KOPT-K1 (cell line): ENCODE measurements around the gene CADPS2.
"Not testable (repeated sequence)": the region's sequence is repeated elsewhere in the genome, so short reads cannot be mapped to it uniquely, and the experiment has no call there.

Experiments
- H3K27ac ChIP-seq: fragments of 200-600 bp; sonication (generic); 2 replicates; pipeline ENCODE4 v1.5.1; 2016; ENCODE audit warnings: antibody characterized with exemption, mild to moderate bottlenecking, low read depth, low read length; ENCODE audit not compliant: poor library complexity, severe bottlenecking
- H3K36me3 ChIP-seq: fragments of 200-600 bp; sonication (generic); 2 replicates; pipeline ENCODE4 v1.5.1; 2017; ENCODE audit warnings: antibody characterized with exemption, mild to moderate bottlenecking, low read length, moderate library complexity; ENCODE audit not compliant: insufficient read depth
- H3K9me3 ChIP-seq: fragments of 200-600 bp; sonication (generic); 2 replicates; pipeline ENCODE4 v1.5.1; 2017; ENCODE audit warnings: antibody characterized with exemption, low read length, mild to moderate bottlenecking; ENCODE audit not compliant: insufficient read depth, poor library complexity, severe bottlenecking

Gene CADPS2

DNA sequence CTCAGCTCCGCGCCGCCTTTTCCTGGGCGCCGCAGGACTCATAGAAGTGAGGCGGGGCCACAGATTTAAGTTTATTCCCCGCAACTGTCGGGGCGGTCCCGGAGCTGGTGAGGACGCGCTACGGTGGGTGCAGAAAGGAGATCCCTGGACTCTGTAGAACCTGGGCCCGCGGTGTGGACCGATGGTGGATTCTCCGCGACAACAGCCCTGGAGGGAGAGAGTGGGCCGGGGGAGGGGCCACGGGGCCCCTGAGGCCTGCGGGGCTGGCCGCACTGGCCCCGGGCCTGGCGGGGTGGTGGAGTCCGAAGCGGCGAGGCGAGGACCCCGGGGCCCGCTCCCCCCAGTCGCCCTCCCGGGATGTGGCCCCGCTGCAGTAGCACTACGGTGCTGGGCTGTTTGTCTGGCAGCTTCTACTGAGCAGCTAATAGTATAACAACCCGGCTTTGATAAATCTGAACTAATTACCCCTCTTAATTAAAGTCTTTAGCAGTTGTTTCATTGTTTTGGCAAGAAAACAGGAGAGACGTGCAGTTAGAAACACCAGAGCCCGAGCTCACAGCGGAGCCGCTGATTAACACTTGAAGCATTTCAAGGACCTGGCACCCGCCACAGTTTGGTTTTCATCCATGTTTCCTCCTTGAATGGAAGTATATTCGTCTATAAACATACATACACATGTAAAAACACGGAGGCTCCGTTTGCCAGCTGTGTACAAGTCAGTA lies 585.9 kb downstream of the CADPS2 start:
- Histone ChIP-seq H3K27ac (no peak overlapping the region), H3K36me3 (no peaks in the 10 kb centered on the region)

DNA sequence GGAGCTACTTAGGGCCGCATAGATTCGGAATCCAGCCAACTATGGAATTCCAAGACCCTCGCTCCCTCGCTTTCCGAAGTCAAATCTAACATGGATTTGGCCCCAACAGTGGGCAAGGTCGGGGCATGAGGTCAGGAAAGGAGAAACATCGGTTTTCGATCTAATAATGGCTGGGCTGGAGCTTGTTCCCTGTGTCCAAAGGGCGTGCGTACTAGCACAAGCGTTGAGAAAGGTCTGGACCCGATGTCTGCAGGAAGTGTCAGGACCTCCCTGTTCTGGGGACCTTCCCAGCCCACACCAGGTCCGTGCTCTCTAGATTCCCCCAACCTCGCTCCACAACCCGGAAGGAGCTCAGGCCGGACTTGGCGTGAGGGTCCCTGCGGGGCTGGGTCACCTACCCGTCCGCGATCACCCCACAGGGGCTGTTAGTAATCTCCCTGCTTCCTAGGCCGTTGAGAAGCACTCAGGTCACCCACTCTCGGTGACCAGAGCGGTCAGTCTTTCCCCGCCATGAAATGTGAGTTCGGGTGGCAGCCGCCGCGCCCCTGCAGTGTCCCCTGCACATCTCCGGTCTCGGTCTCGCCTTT lies 586.5 kb downstream of the CADPS2 start:
- H3K36me3 ChIP-seq = no peaks in the 10 kb centered on the region
- H3K27ac ChIP-seq = no peak overlapping the region
- H3K9me3 ChIP-seq = no peaks in the 10 kb centered on the region

More for the DNA sequence above, 585.9 kb downstream of the CADPS2 start:
- no peaks in the 10 kb centered on the region for H3K9me3 ChIP-seq

DNA sequence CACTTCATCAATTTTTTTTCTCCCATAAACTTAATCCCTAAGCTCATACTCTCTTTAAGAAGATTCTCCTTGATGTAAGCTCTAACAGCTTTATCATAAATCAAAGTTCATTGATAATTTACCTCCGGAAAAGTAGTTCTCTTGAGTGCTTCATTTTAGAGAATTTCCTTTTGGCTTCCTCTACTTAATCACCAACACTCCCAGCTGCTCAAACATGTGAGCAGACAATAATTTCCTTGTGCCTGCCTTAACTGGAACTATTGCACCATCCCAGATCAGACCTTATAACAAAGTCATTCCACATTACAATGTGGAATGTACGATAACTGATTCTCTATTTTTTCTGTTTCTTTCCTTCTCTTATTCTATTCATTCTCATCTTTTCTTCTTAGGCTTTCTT lies 587.6 kb downstream of the CADPS2 start:
- Histone ChIP-seq H3K27ac (no peak overlapping the region), H3K9me3 (no peaks in the 10 kb centered on the region), H3K36me3 (no peaks in the 10 kb centered on the region)

DNA sequence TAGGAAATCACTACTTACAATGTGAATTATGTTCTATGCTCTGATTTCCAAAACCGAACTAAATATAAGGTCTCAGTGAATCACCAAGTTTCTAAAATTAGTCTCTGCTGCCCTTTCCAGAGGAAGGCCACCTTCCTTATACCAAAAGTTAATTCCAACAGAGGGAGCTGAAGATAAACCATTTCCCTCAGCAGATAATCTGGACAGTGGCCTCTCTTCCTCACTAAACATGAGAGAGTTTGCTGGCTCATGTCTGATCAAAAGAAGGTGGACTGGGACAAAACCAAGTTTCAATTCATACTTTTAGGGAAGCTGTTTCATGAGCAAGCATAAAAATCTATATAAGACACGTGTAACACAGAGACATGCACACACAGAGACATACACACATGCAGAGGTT lies 588.1 kb downstream of the CADPS2 start:
- no peaks in the 10 kb centered on the region for H3K9me3 ChIP-seq
- H3K27ac ChIP-seq = no peak overlapping the region
- H3K36me3 ChIP-seq = no peaks in the 10 kb centered on the region

DNA sequence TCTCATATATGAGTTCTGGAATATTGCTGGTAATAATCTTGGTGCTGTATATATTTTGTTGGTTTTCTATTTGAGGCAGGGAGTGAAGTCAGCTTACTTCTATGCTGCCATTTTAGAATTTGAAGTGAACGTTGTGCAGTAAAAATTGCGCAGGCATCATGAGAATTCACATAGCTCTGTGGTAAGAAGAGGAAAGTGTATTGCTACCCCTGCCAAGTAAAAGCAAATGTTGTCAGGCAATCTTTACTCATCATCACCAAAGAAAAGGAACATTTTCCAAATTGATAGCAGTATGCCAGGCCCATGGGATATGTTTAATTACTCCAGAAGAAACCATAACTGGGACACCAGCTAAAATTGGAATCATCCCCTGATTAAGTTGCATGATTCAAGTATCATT lies 595.1 kb downstream of the CADPS2 start:
- Histone ChIP-seq H3K36me3 (no peaks in the 10 kb centered on the region), H3K27ac (no peak overlapping the region), H3K9me3 (no peaks in the 10 kb centered on the region)

DNA sequence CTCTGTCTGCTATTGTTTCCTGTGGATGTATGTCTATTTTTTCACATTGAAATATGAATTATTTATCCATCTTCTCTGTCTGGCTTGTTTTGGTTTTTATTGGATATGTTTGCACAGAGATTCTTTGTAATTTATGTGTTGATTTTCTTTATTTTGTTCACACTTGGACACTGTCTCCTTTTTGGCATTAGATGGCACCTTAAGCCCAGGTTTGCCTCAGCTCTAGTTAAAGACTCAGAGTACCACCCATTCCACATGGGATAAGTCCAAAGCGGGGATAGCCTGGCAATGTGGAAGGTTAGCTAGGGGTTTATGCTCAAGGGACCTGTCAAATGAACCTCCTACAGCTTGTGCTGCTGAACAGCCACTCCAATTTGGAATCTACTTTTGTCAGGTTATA lies 595.8 kb downstream of the CADPS2 start:
- no peak overlapping the region for H3K27ac ChIP-seq
- H3K36me3 ChIP-seq = no peaks in the 10 kb centered on the region
- no peaks in the 10 kb centered on the region for H3K9me3 ChIP-seq

DNA sequence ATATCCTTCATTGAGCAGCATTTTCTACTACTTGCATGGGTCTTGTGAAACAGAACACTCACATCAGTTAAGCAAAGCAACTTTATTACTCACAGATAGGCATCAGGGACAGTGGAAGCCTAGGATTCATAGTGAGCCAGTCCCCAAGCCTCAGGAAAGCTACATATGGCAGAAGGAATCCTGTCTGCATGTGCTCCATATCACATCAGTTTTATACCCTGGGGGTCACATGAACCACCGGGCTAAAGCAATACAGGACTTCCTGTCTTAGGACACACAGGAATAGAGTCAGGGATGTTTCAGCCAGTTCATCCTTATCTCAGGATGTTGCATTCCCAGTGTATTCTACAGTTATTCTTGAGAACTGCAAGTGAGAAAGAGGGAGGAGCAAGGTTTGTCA lies 596.8 kb downstream of the CADPS2 start:
- no peaks in the 10 kb centered on the region for H3K9me3 ChIP-seq
- no peak overlapping the region for H3K27ac ChIP-seq
- no peaks in the 10 kb centered on the region for H3K36me3 ChIP-seq

DNA sequence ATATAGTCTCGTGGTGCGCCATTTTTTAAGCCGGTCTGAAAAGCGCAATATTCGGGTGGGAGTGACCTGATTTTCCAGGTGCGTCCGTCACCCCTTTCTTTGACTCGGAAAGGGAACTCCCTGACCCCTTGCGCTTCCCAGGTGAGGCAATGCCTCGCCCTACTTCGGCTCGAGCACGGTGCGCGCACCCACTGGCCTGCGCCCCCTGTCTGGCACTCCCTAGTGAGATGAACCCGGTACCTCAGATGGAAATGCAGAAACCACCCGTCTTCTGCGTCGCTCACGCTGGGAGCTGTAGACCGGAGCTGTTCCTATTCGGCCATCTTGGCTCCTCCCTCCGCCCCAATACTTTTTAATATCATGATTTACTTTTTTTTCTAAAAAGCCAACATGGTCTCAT lies 601.7 kb downstream of the CADPS2 start:
- not testable (repeated sequence) for H3K36me3 ChIP-seq, H3K9me3 ChIP-seq, H3K27ac ChIP-seq

DNA sequence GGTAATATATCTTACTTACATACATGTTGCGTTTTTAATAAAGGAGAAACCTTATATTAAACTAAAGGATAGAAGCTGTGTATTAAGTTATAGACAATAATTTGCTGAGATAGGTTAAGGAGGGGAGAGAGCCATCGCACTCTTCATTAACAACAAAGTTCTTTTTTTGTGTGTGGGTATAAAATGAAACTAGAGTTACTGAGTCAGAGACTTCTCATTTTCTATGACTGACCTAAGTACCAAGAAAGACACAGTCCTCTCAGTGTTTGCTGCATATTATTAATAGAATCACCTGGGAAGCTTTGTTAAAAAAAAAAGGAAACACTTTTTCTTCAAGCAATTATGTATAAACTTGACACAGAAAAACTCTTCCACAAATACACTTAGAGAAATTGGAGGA lies 613.1 kb downstream of the CADPS2 start:
- no peak overlapping the region for H3K27ac ChIP-seq
- no peaks in the 10 kb centered on the region for H3K36me3 ChIP-seq
- H3K9me3 ChIP-seq = no peaks in the 10 kb centered on the region

DNA sequence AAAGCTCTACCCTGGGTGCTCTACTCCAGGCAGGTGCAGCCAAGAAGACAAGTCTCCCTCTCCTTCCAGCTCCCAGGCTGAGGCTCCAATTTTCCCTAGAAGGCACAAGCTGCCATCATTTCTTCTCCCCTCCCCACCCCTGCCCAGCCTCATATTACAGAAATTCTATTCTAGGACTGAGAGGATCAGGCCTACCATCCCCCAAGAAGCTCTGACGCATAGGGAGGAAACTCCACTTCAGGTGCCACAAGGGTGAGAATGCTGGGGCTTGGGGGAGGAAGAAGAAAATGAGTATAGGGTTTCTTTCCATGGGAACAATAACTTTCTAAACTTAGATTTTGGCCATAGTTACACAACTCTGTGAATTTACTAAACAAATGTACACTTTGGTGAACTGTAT lies 617.0 kb downstream of the CADPS2 start:
- Histone ChIP-seq H3K27ac (no peak overlapping the region), H3K36me3 (no peaks in the 10 kb centered on the region), H3K9me3 (no peaks in the 10 kb centered on the region)
